CD4-positive, alpha-beta T cell treated with Interferon alpha-2 for 1 hour (primary cell): ENCODE measurements around the gene ATOH8.

Source experiments
- DNase-seq, 2 donors: peaks; one replicate each; pipeline ENCODE4 v3.0.0-alpha.2; 2020 to 2022

ATOH8 gene

DNA sequence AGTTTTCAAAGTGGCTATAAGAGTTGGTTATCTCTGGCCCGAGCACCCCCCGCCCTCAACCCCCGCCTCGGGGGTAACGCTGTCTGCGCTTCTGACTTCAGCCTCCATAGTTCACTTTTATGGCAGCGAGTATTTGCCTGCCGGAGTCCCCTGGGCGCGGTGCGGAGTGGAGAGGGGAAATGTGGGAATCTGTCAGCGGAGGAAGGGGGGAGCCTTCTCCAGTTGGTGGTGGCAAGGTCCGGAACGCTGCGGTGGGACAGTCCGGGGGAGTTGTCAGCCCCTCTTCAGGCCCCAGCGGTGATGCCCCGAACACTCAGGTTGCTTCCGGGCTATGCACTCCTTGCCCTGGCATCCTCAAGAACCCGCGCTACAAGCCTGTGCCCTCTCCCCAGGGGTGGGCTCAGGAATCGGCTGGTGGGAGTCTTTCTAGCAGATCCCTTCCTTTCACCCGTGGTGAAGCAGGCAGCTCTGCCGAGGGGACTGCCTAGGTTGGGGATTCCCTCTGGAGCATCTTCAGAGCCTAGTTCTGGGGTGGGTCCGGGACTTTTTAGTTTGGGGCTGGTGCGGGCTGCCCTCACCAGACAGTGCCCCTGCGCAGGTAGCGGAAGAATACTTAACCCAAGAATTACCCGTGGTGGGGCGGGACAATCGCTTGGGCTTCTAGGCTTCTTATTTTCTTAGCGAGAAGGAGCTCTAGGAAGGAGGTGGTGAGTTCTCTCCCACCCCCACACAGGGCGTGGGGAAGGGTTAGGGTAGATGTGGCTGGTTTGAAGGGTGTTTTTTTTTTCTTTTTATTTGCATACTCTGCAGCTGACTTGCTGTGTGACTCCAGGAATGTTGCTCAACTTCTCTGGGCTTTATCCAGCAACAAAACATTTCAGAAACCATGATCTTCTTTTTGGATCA is 1.6 kb downstream of the ATOH8 start:
- no peak for DNase-seq

- DNase-seq, result no peak
Measured at GRCh38 chr2:85756195-85756594, 2.4 kb downstream of the ATOH8 start.

GRCh38 chr2:85756822-85757435 is 3.1 kb downstream of the ATOH8 start:
- DNase-seq, result no peak

DNA sequence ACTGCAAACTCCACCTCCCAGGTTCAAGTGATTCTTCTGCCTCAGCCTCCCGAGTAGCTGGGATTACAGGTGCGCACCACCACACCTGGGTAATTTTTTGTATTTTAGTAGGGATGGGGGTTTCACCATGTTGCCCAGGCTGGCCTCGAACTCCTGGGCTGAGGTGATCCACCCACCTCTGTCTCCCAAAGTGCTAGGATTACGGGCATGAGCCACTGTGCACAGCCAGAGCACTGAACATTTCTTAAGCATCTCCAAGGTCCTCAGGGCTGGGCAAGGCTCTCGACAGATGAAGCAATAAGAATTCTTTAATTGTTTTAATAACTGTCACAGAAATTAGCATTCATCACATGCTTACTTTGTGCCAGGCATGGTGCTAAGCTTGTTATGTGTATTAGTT is 4.1 kb downstream of the ATOH8 start:
- DNase-seq, result no peak

- DNase-seq, result no peak
Measured at GRCh38 chr2:85758361-85759256, 4.8 kb downstream of the ATOH8 start.

GRCh38 chr2:85759257-85759613 is 5.4 kb downstream of the ATOH8 start:
- no peak for DNase-seq

DNA sequence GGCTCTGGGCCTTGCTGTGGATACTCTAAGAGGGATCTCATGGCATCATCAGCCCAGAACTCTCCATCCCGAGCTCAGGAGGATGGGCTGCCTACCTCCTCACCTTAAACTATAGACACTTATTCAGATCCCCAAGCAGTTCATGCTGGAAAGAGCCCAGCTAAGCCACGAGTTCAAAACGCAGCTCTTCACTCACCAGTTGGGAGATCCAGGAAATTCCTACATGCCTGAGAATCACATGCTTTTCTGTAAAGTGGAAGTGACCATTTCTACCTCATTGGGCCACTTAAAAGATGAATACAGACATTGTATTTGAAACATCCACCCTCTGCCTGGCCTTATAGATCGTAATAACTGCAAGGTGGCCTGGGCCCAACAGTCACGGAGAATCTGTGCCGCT is 6.6 kb downstream of the ATOH8 start:
- DNase-seq, result no peak

DNA sequence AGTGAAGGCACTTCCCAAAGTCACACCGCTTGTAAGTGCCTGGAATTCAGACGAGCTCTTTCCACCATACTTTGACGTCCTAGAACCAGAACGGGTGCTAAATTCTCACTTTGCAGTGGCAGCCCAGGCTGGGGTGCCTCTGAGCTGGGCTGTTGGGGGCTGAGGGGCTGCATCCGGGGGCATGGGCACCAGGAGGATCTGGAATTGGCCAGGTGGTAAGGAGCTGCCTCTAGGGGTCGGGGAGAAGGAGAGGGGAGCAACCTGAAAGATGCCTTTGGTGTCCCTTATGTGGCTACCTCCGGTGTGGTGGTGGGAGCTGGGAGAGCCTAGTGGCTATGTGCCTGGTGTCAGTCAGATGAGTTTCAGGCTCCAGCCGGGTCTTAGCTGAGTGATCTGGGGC is 7.1 kb downstream of the ATOH8 start:
- DNase-seq, result no peak

GRCh38 chr2:85761512-85761944 is 7.7 kb downstream of the ATOH8 start:
- no peak for DNase-seq

GRCh38 chr2:85761946-85762345 is 8.2 kb downstream of the ATOH8 start:
- no peak for DNase-seq

- DNase-seq, result no peak
Measured at GRCh38 chr2:85763132-85763531, 9.3 kb downstream of the ATOH8 start.

GRCh38 chr2:85763831-85764230 is 10.0 kb downstream of the ATOH8 start:
- no peak for DNase-seq

GRCh38 chr2:85765081-85765731 is 11.4 kb downstream of the ATOH8 start:
- DNase-seq, result no peak

- no peak for DNase-seq
Measured at GRCh38 chr2:85766229-85766628, 12.4 kb downstream of the ATOH8 start.

- no peak for DNase-seq
Measured at GRCh38 chr2:85767803-85768665, 14.2 kb downstream of the ATOH8 start.

DNA sequence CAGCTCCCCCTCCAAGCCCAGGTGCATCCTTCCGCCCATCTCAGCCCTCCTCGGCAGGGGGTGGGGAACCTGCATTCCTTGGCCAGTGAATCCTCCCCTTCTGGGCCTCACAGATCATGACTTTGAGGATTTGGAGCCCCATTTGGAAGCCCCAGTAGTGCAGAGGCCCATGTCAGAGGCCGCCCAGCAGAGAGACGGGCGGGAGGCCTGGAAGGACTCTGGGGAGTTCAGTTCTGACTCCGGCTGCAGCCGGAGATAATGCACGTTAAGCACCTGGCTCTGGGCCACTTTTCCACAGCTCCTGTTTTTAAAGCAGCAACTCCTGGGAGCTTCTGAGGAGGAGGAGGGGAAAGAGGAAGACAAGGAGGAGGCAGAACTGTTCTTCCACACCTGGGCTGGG is 14.9 kb downstream of the ATOH8 start:
- no peak for DNase-seq

DNA sequence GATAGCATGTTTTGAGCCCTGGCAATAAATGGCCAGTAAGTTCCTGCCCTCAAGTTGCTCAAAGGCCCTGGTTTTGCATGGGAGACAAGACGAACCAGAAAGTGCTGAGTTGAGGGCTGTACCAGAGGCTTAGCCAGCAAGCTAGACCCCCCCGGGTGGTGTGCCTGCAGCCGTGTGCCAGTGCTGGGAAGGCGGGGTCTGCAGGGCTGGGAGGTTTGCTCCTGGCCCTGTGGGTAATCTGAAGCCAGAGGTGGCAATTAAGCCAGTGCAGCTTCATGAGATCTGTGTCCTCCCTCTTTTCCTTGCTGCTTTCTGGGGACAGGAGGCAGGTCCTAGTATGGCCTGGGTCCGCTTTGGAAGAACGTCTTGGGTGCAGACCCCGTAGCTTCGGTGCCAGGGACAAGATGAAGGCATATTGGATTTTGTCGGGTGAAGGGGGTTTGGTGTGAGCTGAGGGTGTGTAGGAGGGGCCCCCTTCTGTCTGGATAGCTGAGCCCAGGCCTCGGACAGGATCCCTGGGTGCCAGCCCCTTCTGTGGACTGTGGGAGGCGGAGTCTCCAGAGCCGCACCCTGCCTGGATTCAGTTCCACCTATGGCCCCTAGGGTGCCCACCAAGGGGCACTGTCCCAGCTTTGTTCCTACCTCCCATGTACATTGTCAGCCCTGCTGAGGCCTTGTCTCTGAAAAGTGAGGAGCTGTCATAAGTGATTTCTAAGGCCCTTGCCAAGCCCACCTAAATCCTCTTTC is 15.6 kb downstream of the ATOH8 start:
- no peak for DNase-seq

DNA sequence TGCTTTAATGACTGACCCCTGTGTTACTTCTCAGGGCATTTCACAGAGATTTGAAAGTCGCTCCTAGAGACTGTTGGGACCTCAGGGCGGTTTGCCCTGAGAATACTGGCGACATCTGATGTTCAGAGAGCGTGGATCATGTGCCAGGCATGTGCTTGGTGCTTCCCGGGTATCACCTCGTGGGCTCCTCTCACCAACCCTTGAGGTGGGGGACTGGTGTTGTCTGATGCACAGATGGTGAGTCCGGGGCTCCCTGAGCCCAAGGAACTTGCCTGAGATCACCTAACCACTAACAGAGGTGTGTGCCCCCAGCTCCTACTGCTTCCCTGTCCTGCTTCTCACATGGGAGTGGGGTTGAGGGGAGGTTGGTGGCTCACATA is 16.2 kb downstream of the ATOH8 start:
- no peak for DNase-seq

GRCh38 chr2:85770369-85770768 is 16.6 kb downstream of the ATOH8 start:
- DNase-seq, result no peak

GRCh38 chr2:85770786-85771409 is 17.1 kb downstream of the ATOH8 start:
- no peak for DNase-seq

DNA sequence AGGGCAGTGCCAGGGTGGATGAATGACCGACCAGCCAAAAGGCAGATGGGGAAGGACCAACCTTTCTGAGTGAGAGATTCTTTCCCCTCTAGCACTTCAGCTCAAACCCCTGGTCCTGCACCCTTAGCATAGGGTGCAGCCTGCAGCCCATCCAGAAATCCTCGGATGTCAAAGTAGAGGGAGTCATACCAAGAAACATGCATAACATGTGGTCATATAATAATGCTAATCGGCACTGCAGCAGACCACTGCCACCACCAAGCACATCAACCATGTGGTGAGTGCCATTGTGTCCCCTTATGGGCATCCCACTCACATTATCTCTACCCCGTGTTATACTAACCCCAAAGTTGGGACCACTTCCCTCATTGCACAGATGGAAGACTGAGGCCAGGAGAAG is 17.7 kb downstream of the ATOH8 start:
- no peak for DNase-seq
